SHP77 treated with DMSO at 0.1 percent for 48 hours (cell line): ENCODE measurements around the gene OPCML.

Experiments
- DNase-seq: peaks from one replicate; lab custom pipeline; 2025; lab: John Stamatoyannopoulos, UW

Gene OPCML

GRCh38 chr11:132937016-132937415 lies 595.3 kb downstream of the OPCML start:
- DNase-seq, result no peak

DNA sequence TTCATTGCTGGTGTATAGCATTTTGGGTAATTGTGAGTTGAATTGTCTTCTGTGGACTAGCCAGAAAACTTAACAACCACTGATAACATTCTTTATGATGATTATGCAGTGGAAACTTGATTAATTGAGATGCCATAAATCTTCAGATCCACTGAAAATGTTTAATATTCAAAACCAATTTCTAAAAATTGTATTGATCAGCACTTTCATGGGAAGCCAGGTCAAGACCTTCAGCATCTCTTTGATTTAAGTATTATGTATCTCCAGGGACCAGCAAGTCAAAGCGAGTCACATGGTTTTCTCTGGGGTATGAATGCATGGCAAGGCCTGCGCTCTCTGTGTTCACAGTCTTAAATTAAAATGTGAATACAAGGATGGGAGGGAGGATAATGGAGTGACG lies 596.9 kb downstream of the OPCML start:
- no peak for DNase-seq

GRCh38 chr11:132933703-132934102 lies 598.6 kb downstream of the OPCML start:
- no peak for DNase-seq

GRCh38 chr11:132925825-132926469 lies 606.4 kb downstream of the OPCML start:
- DNase-seq, result no peak

GRCh38 chr11:132921597-132921996 lies 610.7 kb downstream of the OPCML start:
- no peak for DNase-seq

- DNase-seq, result no peak
Observed at GRCh38 chr11:132920451-132921096, 611.7 kb downstream of the OPCML start.

- DNase-seq, result no peak
Observed at GRCh38 chr11:132914600-132914999, 617.7 kb downstream of the OPCML start.

GRCh38 chr11:132913886-132914285 lies 618.4 kb downstream of the OPCML start:
- DNase-seq, result no peak

DNA sequence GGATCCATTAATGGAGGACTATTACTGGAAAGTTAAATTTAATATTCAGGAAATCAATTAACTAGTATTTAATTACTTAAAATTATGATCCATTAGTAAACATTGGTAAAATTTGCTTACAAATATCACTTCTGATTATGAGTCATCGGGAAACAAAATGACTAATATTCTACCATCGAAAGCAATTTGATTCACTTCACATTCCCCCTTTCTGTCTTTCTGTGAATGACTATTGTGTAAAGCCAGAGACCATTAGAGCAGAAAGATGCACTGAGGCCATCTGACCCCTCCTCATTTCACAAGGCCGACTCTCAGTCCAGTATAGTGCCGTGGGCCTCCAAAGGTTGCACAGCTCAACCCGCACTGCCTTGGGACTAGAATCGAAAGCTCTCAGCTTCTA lies 619.0 kb downstream of the OPCML start:
- DNase-seq, result no peak

GRCh38 chr11:132911186-132911585 lies 621.1 kb downstream of the OPCML start:
- DNase-seq, result no peak

DNA sequence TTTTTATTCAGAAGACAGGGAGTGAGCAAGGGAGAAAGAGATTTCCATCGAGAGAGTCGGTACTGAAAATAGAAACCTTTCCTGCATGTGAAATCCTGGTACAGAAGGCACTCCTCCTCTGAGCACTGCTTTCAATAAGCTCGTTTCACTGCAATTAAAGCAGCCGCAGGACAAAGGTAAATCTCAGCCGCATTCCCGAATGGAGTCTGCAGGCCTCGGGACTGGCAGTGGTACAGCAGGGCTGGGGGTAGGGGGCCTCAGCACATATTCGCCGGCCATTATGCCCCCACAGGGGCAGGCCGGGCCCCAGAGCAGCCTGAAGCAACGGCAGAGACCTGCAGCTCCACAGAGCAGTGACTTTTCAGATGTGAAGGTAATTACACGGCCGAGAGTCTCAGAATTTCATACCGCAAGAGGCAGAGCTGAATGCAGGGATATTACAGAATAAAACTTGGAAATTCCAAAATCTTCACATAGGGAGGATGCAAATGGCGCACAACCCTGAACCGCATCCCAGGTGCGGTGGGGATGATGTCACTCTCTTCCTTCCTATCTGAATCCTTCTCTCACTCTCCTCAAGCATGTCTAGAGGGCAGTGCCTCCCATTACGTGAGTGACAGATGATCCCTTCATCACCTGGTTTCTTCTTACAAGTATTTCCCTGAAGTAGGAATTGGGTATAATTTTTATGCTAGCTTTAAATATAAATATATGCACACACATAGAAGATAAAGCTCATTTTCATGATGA lies 622.1 kb downstream of the OPCML start:
- no peak for DNase-seq

GRCh38 chr11:132909021-132909606 lies 623.2 kb downstream of the OPCML start:
- no peak for DNase-seq

GRCh38 chr11:132908414-132908810 lies 623.9 kb downstream of the OPCML start:
- DNase-seq, result no peak

DNA sequence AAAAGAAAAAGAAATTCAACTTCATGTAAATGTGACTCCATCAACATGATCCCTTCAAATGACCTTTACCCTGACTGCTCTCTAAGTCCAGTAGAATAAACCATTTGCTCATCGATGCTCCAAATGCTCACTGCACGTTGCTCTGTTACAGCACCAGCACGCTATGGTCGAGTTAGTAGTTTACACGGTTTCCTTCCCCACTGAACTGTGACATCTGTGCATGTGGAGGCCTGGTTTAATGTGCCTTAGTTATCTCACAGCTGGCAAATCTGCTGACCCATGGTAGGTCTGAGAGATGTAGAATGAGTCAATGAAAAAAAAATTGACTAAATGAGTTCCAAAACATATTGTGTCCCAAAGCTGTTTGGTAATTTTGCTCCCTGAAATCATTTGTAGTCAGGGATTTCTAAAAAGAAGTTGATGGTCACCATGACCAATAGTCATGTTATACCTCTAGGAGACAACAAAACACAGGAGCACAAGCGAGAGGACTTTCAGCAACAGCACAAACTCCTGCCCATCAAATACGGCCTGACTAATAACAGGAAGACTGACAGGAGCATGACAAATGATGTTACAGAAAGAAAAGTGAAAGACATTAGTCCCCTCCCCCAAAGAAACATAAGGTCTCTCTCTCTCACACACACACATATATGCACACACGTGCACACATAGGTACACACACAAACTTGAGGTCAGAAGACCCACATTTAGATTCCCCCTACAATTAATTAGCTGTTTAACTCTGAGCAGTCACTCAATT lies 624.5 kb downstream of the OPCML start:
- DNase-seq, result no peak

GRCh38 chr11:132904607-132905006 lies 627.7 kb downstream of the OPCML start:
- no peak for DNase-seq

DNA sequence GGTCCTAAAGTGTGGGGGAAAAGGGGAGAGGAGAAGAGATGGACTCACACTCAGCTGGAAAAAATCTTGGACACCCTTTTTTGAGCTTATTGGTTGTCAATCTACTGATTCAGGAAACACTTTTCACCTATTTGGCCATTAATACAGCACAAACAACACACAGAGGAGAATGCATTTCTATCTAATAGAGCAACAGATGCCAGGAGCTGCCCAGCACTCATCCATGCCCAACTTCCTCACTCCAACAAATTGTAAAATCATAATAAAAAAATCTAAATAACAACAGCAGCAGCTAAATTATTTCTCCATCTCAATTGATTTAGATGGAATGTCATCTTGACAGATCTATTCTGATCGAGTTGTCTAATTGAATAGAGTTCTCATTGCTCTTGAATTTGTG lies 628.2 kb downstream of the OPCML start:
- no peak for DNase-seq

GRCh38 chr11:132901638-132902471 lies 630.4 kb downstream of the OPCML start:
- no peak for DNase-seq

DNA sequence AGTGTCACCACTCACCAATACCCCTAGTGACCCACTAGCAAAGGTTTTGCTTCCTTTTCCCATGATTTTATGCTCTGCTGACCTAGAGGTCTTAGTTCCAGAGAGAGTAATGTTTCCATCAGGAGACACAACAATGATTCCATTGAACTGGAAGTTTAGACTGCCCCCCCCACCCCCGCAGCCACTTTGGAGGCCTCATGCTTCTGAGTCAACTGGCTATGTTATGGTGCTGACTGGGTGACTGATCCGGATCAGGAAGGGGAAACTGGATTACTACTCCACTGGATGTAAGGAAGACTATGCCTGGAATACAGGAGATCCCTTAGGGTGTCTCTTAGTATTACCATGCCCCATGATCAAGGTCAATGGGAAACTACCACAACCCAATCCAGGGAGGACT lies 633.6 kb downstream of the OPCML start:
- no peak for DNase-seq

DNA sequence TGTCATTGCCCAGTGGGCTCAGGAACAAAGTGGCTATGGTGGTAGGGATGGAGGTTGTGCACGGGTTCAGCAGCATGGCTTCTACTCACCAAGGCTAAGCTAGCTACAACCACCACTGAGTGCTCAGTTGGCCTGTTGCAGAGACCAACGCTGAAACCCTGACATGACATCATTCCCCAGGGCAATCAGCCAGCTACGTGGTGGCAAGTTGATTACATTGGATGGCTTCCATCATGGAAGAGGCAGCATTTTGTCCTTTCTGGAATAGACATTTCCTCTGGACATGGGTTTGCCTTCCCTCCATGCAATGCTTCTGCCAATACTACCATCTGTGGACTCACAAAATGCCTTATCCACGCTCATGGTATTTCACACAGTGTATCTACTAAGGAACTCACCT lies 634.3 kb downstream of the OPCML start:
- DNase-seq, result no peak

- no peak for DNase-seq
Observed at GRCh38 chr11:132895340-132895739, 637.0 kb downstream of the OPCML start.

GRCh38 chr11:132894606-132895005 lies 637.7 kb downstream of the OPCML start:
- no peak for DNase-seq
